ENCODE data around the gene SPOP.

SPOP gene

GRCh38 chr17:49613182-49613800 is 64.6 kb downstream of the SPOP start:
- DNase-seq (ENCODE audit: low read depth in 2 of 2) = no peak

GRCh38 chr17:49612726-49613125 is 65.2 kb downstream of the SPOP start:
- no peak for DNase-seq (ENCODE audit: low read depth in 2 of 2)

- no peak for DNase-seq (ENCODE audit: low read depth in 2 of 2)
Measured at GRCh38 chr17:49610883-49611584, 66.9 kb downstream of the SPOP start.

GRCh38 chr17:49604314-49604869 is 73.5 kb downstream of the SPOP start:
- DNase-seq (ENCODE audit: low read depth in 2 of 2) = no peak

- DNase-seq (ENCODE audit: low read depth in 2 of 2) = no peak
Measured at GRCh38 chr17:49603720-49604119, 74.2 kb downstream of the SPOP start.

GRCh38 chr17:49603238-49603637 is 74.7 kb downstream of the SPOP start:
- DNase-seq (ENCODE audit: low read depth in 2 of 2) = no peak

GRCh38 chr17:49602783-49603182 is 75.1 kb downstream of the SPOP start:
- no peak for DNase-seq (ENCODE audit: low read depth in 2 of 2)

- DNase-seq (ENCODE audit: low read depth in 2 of 2) = no peak
Measured at GRCh38 chr17:49600949-49601348, 76.9 kb downstream of the SPOP start.

GRCh38 chr17:49598918-49599317 is 79.0 kb downstream of the SPOP start:
- no peak for DNase-seq (ENCODE audit: low read depth in 2 of 2)

GRCh38 chr17:49597928-49598655 is 79.8 kb downstream of the SPOP start:
- DNase-seq (ENCODE audit: low read depth in 2 of 2) = no peak

- DNase-seq (ENCODE audit: low read depth in 2 of 2) = no peak
Measured at GRCh38 chr17:49597436-49597835, 80.5 kb downstream of the SPOP start.

- DNase-seq (ENCODE audit: low read depth in 2 of 2) = no peak
Measured at GRCh38 chr17:49596613-49597244, 81.2 kb downstream of the SPOP start.

- DNase-seq (ENCODE audit: low read depth in 2 of 2) = no peak
Measured at GRCh38 chr17:49595980-49596379, 81.9 kb downstream of the SPOP start.

GRCh38 chr17:49595328-49595727 is 82.6 kb downstream of the SPOP start:
- DNase-seq (ENCODE audit: low read depth in 2 of 2) = no peak

- DNase-seq (ENCODE audit: low read depth in 2 of 2) = no peak
Measured at GRCh38 chr17:49592263-49592662, 85.6 kb downstream of the SPOP start.

GRCh38 chr17:49590874-49591273 is 87.0 kb downstream of the SPOP start:
- no peak for DNase-seq (ENCODE audit: low read depth in 2 of 2)

GRCh38 chr17:49589577-49589927 is 88.3 kb downstream of the SPOP start:
- no peak for DNase-seq (ENCODE audit: low read depth in 2 of 2)

- no peak for DNase-seq (ENCODE audit: low read depth in 2 of 2)
Measured at GRCh38 chr17:49588726-49589576, 88.9 kb downstream of the SPOP start.

- no peak for DNase-seq (ENCODE audit: low read depth in 2 of 2)
Measured at GRCh38 chr17:49588312-49588711, 89.6 kb downstream of the SPOP start.

GRCh38 chr17:49587366-49588073 is 90.4 kb downstream of the SPOP start:
- no peak for DNase-seq (ENCODE audit: low read depth in 2 of 2)
